B cell (primary cell): Measurements from ENCODE around the gene HNRNPH1. TPM values are rescaled to one million over a fixed set of nuclear protein-coding genes. Genes with fewer than 3 reads are reported as not detected.

Experiments
- ATAC-seq: fragments of 200-7000 bp; cut with Tn5 transposase; one replicate; pipeline ENCODE4 v1.10.0; 2021; ENCODE audit warnings: low read depth, mild to moderate bottlenecking, moderate number of reproducible peaks, moderate library complexity
- CTCF ChIA-PET: fragments of 350-600 bp; sonication (Branson Sonifier 250); formaldehyde crosslinking; loops from one replicate; lab custom pipeline; 2021; ENCODE audit warnings: antibody characterized with exemption, inconsistent platforms; lab: Charles Lee
- POLR2A ChIA-PET: fragments of 350-600 bp; sonication (Branson Sonifier 250); formaldehyde crosslinking; loops from one replicate; lab custom pipeline; 2021; ENCODE audit warnings: antibody characterized with exemption; lab: Charles Lee
- DNase-seq: peaks from one replicate; pipeline ENCODE4 v3.0.0; 2013
- H2AFZ ChIP-seq: 2 replicates; pipeline ENCODE4 v1.6.1; 2012; ENCODE audit warnings: mild to moderate bottlenecking, low read depth, low read length; ENCODE audit not compliant: insufficient read depth, poor library complexity, severe bottlenecking
- H3K27ac ChIP-seq, 2 donors: 1 replicate in 1 of 2; 2 replicates in 1 of 2; pipeline ENCODE4 v1.5.1; 2012 to 2013; ENCODE audit warnings: low read length in 2 of 2, mild to moderate bottlenecking in 2 of 2, moderate library complexity in 1 of 2
- H3K27me3 ChIP-seq, 4 experiments: fragments of 200-600 bp in 1 of 4; sonication (generic) in 1 of 4; replicated peaks in 1 of 4; 1 replicate in 2 of 4; 2 replicates in 2 of 4; pipeline versions ENCODE4 v1.6.1 to v1.7.0; 2013 to 2016; ENCODE audit warnings: low read length in 3 of 4, mild to moderate bottlenecking in 2 of 4, mixed read lengths in 1 of 4, moderate library complexity in 1 of 4; ENCODE audit not compliant: insufficient read depth in 4 of 4, control insufficient read depth in 3 of 4; ENCODE audit errors: control extremely low read depth in 1 of 4
- H3K36me3 ChIP-seq, 2 experiments: replicated peaks in 1 of 2; 1 replicate in 1 of 2; 2 replicates in 1 of 2; pipeline versions ENCODE4 v1.6.1 to v1.7.1; 2013; ENCODE audit warnings: low read length in 1 of 2; ENCODE audit not compliant: insufficient read depth in 2 of 2, control insufficient read depth in 1 of 2; ENCODE audit errors: control extremely low read depth in 1 of 2, extremely low read depth in 1 of 2
- H3K4me1 ChIP-seq, 2 donors: fragments of 200-600 bp in 1 of 2; sonication (generic) in 1 of 2; 1 replicate in 1 of 2; 2 replicates in 1 of 2; pipeline versions ENCODE4 v1.5.1 to v1.6.1; 2013 to 2017; ENCODE audit warnings: low read length in 2 of 2; ENCODE audit not compliant: control insufficient read depth in 2 of 2, insufficient read depth in 2 of 2
- H3K4me2 ChIP-seq: replicated peaks from 2 replicates; pipeline ENCODE3; 2012; ENCODE audit warnings: mild to moderate bottlenecking, low read depth, low read length; ENCODE audit not compliant: poor library complexity, severe bottlenecking
- H3K4me3 ChIP-seq, 5 experiments: fragments of 200-600 bp in 1 of 5; sonication (generic) in 1 of 5; 1 replicate in 3 of 5; 2 replicates in 2 of 5; pipeline versions ENCODE4 v1.5.1 to v1.7.0; 2011 to 2016; ENCODE audit warnings: low read length in 4 of 5, mild to moderate bottlenecking in 4 of 5, low read depth in 2 of 5, control low read depth in 1 of 5, moderate library complexity in 1 of 5; ENCODE audit not compliant: insufficient read depth in 1 of 5; ENCODE audit errors: control extremely low read depth in 1 of 5, extremely low read depth in 1 of 5
- H3K79me2 ChIP-seq: fragments of 200-600 bp; sonication (generic); one replicate; pipeline ENCODE4 v1.6.0; 2016; ENCODE audit warnings: low read length; ENCODE audit not compliant: control insufficient read depth, insufficient read depth
- H3K9ac ChIP-seq: fragments of 200-600 bp; sonication (generic); 2 replicates; pipeline ENCODE4 v1.6.1; 2017; ENCODE audit warnings: mild to moderate bottlenecking, low read length, moderate library complexity
- H3K9me3 ChIP-seq, 3 donors: one replicate each; pipeline versions ENCODE4 v1.6.1 to v1.7.1; 2013; ENCODE audit warnings: low read length in 2 of 3; ENCODE audit not compliant: control insufficient read depth in 2 of 3, insufficient read depth in 1 of 3; ENCODE audit errors: control extremely low read depth in 1 of 3
- H4K20me1 ChIP-seq: 2 replicates; pipeline ENCODE4 v1.6.0; 2012; ENCODE audit warnings: mild to moderate bottlenecking, low read length; ENCODE audit not compliant: insufficient read depth, control insufficient read depth, poor library complexity, severe bottlenecking
- H3K27ac Mint-ChIP-seq: one replicate; pipeline ENCODE4 v1.8.0; 2021; ENCODE audit warnings: mixed read lengths
- H3K27me3 Mint-ChIP-seq: one replicate; pipeline ENCODE4 v1.8.0; 2021; ENCODE audit warnings: mixed read lengths
- H3K4me1 Mint-ChIP-seq: one replicate; pipeline ENCODE4 v1.8.0; 2021; ENCODE audit warnings: mixed read lengths
- H3K4me3 Mint-ChIP-seq: one replicate; pipeline ENCODE4 v1.8.0; 2021; ENCODE audit warnings: mixed read lengths
- H3K9me3 Mint-ChIP-seq: one replicate; pipeline ENCODE4 v1.8.0; 2022; ENCODE audit warnings: mixed read lengths; ENCODE audit not compliant: insufficient read depth
- CTCF ChIP-seq: fragments of 200-600 bp; IDR thresholded peaks from one replicate; pipeline ENCODE4 v1.8.0; 2022; ENCODE audit warnings: antibody characterized with exemption, mild to moderate bottlenecking
- WGBS: methylation state at CpG from one replicate; pipeline ENCODE4 v1.1.5; 2013; ENCODE audit warnings: missing lambda C conversion rate; ENCODE audit not compliant: insufficient coverage; 5-methylcytosine and 5-hydroxymethylcytosine counted together
- intact Hi-C: fragments of 100-400 bp; cut with micrococcal nuclease; formaldehyde crosslinking; loops from one replicate; pipeline ENCODE4 v1.10.0; 2022
- polyA plus RNA-seq: library from polyadenylated mRNA; depleted of rRNA; stranded (reverse); fragments of >200 nt; gene quantifications from 2 replicates; pipeline ENCODE4 v1.2.3, GENCODE V29; 2012
- total RNA-seq, 2 donors: library from RNA; stranded (reverse); fragments of 120-200 nt in 1 of 2; gene quantifications; 1 replicate in 1 of 2; 2 replicates in 1 of 2; pipeline versions ENCODE4 v1.2.3 to v1.2.4, GENCODE V29; 2013 to 2022

Gene HNRNPH1
- total and polyA plus RNA-seq, 2 donors (not counting 1 experiment from before 2014, with no cell fraction given), result 471 to 1,412 TPM

- no peaks in the 10 kb centered on the region for H3K4me1 ChIP-seq
- ChIA-PET POLR2A (no interaction called here), CTCF (no interaction called here)
- ATAC-seq (no peak), DNase-seq (no peak)
- no peaks in the 10 kb centered on the region for H3K9me3 ChIP-seq
- H2AFZ ChIP-seq, result no peak overlapping the region
- Mint-ChIP-seq H3K27me3 (no peaks in the 10 kb centered on the region), H3K4me1 (no peaks in the 10 kb centered on the region), H3K9me3 (no peaks in the 10 kb centered on the region), H3K27ac (no peak overlapping the region), H3K4me3 (no peak overlapping the region)
- no peaks in the 10 kb centered on the region for H4K20me1 ChIP-seq
- TF ChIP-seq CTCF, result no peak
- no peak overlapping the region for H3K9ac ChIP-seq
- H3K36me3 ChIP-seq, result peaks cover 2 to 70% of the 10 kb centered on the region in 2 experiments
- intact Hi-C loops, result no loop called here
- H3K4me2 ChIP-seq, result no peak overlapping the region
- no peak overlapping the region for H3K27ac ChIP-seq
- no peak overlapping the region for H3K4me3 ChIP-seq
- H3K79me2 ChIP-seq, result no peaks in the 10 kb centered on the region
- no peaks in the 10 kb centered on the region for H3K27me3 ChIP-seq
- 98% methylated on average over 18 of the region's 18 CpGs for WGBS
These were observed 21.4 kb downstream of the HNRNPH1 start for GRCh38 chr5:179601871-179602625.

DNA sequence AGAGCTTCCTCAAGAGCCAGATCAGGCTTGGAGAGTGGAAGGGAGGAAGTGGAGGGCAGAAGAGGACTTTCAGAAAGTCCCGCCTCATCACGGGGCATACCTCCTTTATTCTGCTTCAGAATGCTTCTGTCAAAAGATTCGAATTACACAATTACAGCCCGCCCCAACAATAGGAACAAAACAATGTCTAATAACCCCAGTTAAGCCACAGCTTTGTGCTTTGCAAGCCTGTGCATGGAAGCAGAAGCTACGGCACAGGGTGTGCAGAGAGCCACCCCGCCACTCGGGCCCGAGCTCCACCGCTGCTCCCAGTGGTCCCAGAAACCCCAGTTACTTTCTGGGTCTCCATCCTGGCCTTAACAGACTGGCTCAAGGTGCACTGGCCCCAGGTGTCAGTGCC is 23.5 kb downstream of the HNRNPH1 start:
- H3K27ac ChIP-seq, result no peak overlapping the region
- no peaks in the 10 kb centered on the region for H3K4me1 ChIP-seq
- H3K27me3 ChIP-seq, result no peaks in the 10 kb centered on the region
- no peak overlapping the region for H3K4me3 ChIP-seq
- no peaks in the 10 kb centered on the region for H4K20me1 ChIP-seq
- no peak overlapping the region for H2AFZ ChIP-seq
- TF ChIP-seq CTCF, result no peak
- H3K4me1 Mint-ChIP-seq, result no peaks in the 10 kb centered on the region
- ChIA-PET POLR2A (interaction anchor here (0.6 to 0.7 kb wide), 3 partner anchors 14 to 482 kb away, joined by 3 to 8 read pairs (median 3); no protein-coding TSS in a partner anchor), CTCF (no interaction called here)
- H3K9ac ChIP-seq, result no peak overlapping the region
- 82% methylated on average over 9 of the region's 9 CpGs for WGBS
- peaks cover 5% of the 10 kb centered on the region for H3K79me2 ChIP-seq
- no peak overlapping the region for H3K4me2 ChIP-seq
- H3K36me3 ChIP-seq, result peaks cover 6 to 66% of the 10 kb centered on the region in 2 experiments
- no peaks in the 10 kb centered on the region for H3K9me3 ChIP-seq
- ATAC-seq (no peak), DNase-seq (no peak)
- no peaks in the 10 kb centered on the region for H3K9me3 Mint-ChIP-seq
- intact Hi-C loops, result no loop called here
- no peaks in the 10 kb centered on the region for H3K27me3 Mint-ChIP-seq
- H3K4me3 Mint-ChIP-seq, result no peak overlapping the region
- H3K27ac Mint-ChIP-seq, result no peak overlapping the region
